Gastrocnemius medialis (tissue), 4 donors: ENCODE measurements around the gene CTXN1.

Experiments used
- POLR2A ChIP-seq, 2 donors: fragments of 450-650 bp; IDR thresholded peaks; one replicate each; pipeline ENCODE4 v1.6.1; 2017; ENCODE audit warnings: antibody characterized with exemption in 2 of 2, mild to moderate bottlenecking in 2 of 2, moderate library complexity in 2 of 2
- TF ChIP-seq, protein P1 (sequence below), 5 experiments: fragments of 450-650 bp in 3 of 5; fragments of 200-600 bp in 2 of 5; sonication (generic) in 2 of 5; IDR thresholded peaks in 4 of 5; conservative IDR thresholded peaks in 1 of 5; 1 replicate in 4 of 5; 2 replicates in 1 of 5; pipeline ENCODE4 v1.5.1; 2016 to 2019; ENCODE audit warnings: antibody characterized with exemption in 5 of 5, mild to moderate bottlenecking in 3 of 5, moderate library complexity in 3 of 5

DNA sequence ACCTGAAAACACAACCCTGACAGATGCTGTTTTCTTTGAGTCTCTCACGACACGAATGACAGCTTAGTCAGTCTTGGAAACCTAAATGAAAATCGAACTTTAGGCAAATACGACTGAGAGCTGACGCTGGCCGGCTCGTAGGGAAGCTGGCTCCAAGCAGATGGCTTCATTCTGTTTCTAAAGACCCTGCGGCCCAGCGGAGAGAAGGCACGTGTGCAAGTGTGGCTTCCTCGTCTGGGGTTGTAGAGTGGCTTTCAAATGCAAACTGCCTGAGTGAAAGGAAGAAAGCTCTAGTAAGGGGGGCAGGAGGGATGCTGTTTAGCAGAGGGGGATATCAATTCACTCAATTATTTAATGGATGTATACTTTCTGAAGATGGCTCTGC, 43.6 kb upstream of the CTXN1 start:
- TF ChIP-seq, protein P1, sequence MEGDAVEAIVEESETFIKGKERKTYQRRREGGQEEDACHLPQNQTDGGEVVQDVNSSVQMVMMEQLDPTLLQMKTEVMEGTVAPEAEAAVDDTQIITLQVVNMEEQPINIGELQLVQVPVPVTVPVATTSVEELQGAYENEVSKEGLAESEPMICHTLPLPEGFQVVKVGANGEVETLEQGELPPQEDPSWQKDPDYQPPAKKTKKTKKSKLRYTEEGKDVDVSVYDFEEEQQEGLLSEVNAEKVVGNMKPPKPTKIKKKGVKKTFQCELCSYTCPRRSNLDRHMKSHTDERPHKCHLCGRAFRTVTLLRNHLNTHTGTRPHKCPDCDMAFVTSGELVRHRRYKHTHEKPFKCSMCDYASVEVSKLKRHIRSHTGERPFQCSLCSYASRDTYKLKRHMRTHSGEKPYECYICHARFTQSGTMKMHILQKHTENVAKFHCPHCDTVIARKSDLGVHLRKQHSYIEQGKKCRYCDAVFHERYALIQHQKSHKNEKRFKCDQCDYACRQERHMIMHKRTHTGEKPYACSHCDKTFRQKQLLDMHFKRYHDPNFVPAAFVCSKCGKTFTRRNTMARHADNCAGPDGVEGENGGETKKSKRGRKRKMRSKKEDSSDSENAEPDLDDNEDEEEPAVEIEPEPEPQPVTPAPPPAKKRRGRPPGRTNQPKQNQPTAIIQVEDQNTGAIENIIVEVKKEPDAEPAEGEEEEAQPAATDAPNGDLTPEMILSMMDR (IDR thresholded peaks at IDR 0.05 in 4 of 5, conservative IDR thresholded peaks at IDR 0.05 in 1 of 5), result no peak
- TF ChIP-seq POLR2A (IDR thresholded peaks at IDR 0.05), result no peak
